ENCODE data around the gene HAUS6. TPM values are rescaled to one million over a fixed set of nuclear protein-coding genes. Genes with fewer than 3 reads are reported as not detected.

HAUS6 gene
- total and polyA plus RNA-seq, 2 of the 8 experiments (the other 6 are each of a cell fraction or from before 2014, with no cell fraction given) = 11.7 to 52.4 TPM

DNA sequence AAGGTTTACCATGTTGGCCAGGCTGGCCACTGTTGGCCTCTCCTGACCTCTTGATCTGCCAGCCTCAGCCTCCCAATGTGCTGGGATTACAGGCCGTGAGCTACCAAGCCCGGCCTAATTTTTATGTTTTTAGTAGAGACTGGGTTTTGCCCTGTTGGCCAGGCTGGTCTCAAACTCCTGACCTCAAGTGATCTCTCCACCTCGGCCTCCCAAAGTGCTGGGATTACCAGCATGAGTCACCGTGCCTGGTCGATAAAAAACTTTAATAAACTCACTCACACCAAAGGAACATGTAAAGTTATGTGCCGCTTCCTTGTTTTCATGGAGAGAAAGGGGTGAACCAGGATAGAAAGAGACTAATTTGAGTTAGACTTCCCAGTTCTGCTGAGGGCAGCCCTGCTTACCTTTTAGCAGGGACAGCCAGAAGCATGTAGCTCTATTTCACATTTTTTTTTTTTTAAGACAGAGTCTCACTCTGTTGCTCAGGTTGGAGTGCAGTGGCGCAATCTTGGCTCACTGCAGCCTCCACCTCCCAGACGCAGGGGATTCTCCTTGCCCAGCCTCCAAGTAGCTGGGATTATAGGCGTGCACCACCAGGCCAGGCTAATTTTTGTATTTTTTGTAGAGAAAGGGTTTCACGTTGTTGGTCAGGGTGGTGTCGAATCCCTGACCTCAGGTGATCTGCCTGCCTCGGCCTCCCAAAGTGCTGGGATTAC is 11.4 kb upstream of the HAUS6 start (continued):
- TF ChIP-seq, protein P1, sequence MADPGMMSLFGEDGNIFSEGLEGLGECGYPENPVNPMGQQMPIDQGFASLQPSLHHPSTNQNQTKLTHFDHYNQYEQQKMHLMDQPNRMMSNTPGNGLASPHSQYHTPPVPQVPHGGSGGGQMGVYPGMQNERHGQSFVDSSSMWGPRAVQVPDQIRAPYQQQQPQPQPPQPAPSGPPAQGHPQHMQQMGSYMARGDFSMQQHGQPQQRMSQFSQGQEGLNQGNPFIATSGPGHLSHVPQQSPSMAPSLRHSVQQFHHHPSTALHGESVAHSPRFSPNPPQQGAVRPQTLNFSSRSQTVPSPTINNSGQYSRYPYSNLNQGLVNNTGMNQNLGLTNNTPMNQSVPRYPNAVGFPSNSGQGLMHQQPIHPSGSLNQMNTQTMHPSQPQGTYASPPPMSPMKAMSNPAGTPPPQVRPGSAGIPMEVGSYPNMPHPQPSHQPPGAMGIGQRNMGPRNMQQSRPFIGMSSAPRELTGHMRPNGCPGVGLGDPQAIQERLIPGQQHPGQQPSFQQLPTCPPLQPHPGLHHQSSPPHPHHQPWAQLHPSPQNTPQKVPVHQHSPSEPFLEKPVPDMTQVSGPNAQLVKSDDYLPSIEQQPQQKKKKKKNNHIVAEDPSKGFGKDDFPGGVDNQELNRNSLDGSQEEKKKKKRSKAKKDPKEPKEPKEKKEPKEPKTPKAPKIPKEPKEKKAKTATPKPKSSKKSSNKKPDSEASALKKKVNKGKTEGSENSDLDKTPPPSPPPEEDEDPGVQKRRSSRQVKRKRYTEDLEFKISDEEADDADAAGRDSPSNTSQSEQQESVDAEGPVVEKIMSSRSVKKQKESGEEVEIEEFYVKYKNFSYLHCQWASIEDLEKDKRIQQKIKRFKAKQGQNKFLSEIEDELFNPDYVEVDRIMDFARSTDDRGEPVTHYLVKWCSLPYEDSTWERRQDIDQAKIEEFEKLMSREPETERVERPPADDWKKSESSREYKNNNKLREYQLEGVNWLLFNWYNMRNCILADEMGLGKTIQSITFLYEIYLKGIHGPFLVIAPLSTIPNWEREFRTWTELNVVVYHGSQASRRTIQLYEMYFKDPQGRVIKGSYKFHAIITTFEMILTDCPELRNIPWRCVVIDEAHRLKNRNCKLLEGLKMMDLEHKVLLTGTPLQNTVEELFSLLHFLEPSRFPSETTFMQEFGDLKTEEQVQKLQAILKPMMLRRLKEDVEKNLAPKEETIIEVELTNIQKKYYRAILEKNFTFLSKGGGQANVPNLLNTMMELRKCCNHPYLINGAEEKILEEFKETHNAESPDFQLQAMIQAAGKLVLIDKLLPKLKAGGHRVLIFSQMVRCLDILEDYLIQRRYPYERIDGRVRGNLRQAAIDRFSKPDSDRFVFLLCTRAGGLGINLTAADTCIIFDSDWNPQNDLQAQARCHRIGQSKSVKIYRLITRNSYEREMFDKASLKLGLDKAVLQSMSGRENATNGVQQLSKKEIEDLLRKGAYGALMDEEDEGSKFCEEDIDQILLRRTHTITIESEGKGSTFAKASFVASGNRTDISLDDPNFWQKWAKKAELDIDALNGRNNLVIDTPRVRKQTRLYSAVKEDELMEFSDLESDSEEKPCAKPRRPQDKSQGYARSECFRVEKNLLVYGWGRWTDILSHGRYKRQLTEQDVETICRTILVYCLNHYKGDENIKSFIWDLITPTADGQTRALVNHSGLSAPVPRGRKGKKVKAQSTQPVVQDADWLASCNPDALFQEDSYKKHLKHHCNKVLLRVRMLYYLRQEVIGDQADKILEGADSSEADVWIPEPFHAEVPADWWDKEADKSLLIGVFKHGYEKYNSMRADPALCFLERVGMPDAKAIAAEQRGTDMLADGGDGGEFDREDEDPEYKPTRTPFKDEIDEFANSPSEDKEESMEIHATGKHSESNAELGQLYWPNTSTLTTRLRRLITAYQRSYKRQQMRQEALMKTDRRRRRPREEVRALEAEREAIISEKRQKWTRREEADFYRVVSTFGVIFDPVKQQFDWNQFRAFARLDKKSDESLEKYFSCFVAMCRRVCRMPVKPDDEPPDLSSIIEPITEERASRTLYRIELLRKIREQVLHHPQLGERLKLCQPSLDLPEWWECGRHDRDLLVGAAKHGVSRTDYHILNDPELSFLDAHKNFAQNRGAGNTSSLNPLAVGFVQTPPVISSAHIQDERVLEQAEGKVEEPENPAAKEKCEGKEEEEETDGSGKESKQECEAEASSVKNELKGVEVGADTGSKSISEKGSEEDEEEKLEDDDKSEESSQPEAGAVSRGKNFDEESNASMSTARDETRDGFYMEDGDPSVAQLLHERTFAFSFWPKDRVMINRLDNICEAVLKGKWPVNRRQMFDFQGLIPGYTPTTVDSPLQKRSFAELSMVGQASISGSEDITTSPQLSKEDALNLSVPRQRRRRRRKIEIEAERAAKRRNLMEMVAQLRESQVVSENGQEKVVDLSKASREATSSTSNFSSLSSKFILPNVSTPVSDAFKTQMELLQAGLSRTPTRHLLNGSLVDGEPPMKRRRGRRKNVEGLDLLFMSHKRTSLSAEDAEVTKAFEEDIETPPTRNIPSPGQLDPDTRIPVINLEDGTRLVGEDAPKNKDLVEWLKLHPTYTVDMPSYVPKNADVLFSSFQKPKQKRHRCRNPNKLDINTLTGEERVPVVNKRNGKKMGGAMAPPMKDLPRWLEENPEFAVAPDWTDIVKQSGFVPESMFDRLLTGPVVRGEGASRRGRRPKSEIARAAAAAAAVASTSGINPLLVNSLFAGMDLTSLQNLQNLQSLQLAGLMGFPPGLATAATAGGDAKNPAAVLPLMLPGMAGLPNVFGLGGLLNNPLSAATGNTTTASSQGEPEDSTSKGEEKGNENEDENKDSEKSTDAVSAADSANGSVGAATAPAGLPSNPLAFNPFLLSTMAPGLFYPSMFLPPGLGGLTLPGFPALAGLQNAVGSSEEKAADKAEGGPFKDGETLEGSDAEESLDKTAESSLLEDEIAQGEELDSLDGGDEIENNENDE (IDR thresholded peaks at IDR 0.05; ENCODE audit: insufficient replicate concordance, low read length) = no peak
- TF ChIP-seq BRCA1 (IDR thresholded peaks at IDR 0.05; ENCODE audit: low read depth, low read length) (no peak), SP2 (IDR thresholded peaks at IDR 0.05; ENCODE audit: low read length) (no peak), KDM4A (IDR thresholded peaks at IDR 0.05; ENCODE audit: low read depth, low read length, severe bottlenecking) (no peak), SP1 (IDR thresholded peaks at IDR 0.05; ENCODE audit: low read depth, low read length) (no peak)
